AG04449 (cell line): ENCODE data around the gene FGFBP1.

Source experiments
- CTCF ChIA-PET: fragments of 350-600 bp; formaldehyde crosslinking; extraction: SDS; loops from one replicate; lab custom pipeline; 2021; ENCODE audit warnings: antibody characterized with exemption; lab: Yijun Ruan, JAX
- POLR2A ChIA-PET: fragments of 400-600, 350-600 bp; formaldehyde crosslinking; extraction: SDS; loops from one replicate; lab custom pipeline; 2020; ENCODE audit warnings: antibody characterized with exemption, inconsistent platforms; lab: Yijun Ruan, JAX
- DNase-seq: peaks from one replicate; pipeline ENCODE4 v3.0.0-alpha.2; 2010; ENCODE audit warnings: low read depth, low spot score
- H3K4me3 ChIP-seq: 2 replicates; pipeline ENCODE4 v1.5.1; 2011; ENCODE audit warnings: low read depth, mild to moderate bottlenecking, control low read depth, low read length
- TF ChIP-seq, protein P1 (sequence below): IDR thresholded peaks from one replicate; pipeline ENCODE4 v1.5.1; 2011; ENCODE audit warnings: mild to moderate bottlenecking, moderate library complexity, low read length, control low read depth, inconsistent platforms; ENCODE audit not compliant: insufficient read depth; ENCODE audit errors: missing control alignments

The FGFBP1 gene

DNA sequence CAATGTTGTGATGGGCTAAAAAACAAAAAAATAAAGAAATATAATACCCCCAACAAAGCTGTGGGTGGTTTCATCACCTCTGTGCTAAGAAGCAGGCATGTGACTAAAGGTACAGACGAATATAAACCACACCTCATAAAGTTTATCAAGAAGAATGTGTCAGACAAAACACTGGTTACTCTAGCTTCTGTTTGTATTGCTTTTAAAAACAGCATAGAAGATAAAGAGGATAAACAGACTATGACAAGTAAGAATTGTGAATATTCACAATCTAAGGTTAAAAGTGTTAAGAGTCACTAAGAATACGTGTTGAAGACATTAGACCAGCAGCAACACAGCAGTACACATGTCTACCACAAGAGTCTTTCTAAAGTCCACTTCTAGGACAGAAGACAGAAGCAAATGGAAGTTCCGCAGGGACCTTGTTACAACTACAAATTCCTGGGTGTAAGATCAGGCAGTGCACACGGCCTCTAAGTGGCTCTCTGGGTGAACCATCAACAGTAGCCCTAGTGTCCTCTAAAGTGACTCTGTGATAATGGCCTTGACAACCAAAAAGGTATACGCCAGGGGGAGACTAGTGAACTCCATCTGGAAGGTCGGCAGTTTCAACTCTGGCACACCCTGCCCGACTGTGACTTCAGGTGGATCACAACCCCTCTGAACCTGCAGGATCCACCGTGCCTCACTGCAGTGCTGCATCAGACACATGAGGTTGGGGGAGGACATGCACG lies 32.7 kb upstream of the FGFBP1 start:
- POLR2A ChIA-PET, result no interaction called here
- TF ChIP-seq, protein P1, sequence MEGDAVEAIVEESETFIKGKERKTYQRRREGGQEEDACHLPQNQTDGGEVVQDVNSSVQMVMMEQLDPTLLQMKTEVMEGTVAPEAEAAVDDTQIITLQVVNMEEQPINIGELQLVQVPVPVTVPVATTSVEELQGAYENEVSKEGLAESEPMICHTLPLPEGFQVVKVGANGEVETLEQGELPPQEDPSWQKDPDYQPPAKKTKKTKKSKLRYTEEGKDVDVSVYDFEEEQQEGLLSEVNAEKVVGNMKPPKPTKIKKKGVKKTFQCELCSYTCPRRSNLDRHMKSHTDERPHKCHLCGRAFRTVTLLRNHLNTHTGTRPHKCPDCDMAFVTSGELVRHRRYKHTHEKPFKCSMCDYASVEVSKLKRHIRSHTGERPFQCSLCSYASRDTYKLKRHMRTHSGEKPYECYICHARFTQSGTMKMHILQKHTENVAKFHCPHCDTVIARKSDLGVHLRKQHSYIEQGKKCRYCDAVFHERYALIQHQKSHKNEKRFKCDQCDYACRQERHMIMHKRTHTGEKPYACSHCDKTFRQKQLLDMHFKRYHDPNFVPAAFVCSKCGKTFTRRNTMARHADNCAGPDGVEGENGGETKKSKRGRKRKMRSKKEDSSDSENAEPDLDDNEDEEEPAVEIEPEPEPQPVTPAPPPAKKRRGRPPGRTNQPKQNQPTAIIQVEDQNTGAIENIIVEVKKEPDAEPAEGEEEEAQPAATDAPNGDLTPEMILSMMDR, result no peak
- DNase-seq, result no peak
- no peak overlapping the region for H3K4me3 ChIP-seq
- CTCF ChIA-PET, result interaction anchor here (0.6 to 2.5 kb wide), 4 partner anchors 9 to 30 kb away, joined by 3 to 11 read pairs (median 6); partner anchors contain the start of gene FGFBP2

DNA sequence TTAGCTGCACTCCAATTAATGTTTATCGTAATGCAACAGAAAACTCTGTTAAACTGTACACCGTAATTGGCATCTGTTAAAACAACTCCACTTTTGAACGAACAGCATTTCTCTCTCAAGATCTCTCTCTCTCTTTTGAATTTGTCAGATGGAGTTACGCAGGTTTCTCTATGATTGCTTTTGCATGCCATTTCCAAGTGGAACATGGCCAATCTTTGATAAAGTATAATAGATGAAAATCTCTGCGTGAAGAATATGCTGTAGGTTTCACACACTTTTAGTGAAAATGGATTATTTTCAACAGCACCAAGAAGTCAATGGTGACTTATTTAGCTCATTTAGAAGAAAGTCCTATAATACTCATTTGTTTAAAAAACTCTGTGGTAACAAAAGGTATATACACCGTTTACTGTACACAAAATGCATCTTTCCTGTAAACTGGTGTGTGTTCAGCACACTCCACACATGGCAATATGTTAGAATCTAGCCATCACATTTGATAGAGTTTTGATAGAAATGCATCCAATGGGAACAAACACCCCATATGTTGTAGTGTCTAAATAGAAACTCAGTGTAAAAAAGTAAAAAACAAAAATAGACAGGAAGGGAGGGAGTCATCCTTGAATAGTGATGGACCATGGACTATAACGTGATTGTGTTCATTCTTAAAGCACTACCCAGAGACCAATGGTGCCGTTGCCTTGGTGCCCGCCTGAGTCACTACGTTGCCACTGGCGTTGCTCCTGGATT lies 30.2 kb upstream of the FGFBP1 start:
- ChIA-PET CTCF (interaction anchor here (1.0 to 2.0 kb wide), 2 partner anchors 12 to 33 kb away, joined by 4 to 6 read pairs; no protein-coding TSS in a partner anchor), POLR2A (no interaction called here)
- H3K4me3 ChIP-seq, result no peak overlapping the region
- TF ChIP-seq, protein P1, result no peak
- no peak for DNase-seq

DNA sequence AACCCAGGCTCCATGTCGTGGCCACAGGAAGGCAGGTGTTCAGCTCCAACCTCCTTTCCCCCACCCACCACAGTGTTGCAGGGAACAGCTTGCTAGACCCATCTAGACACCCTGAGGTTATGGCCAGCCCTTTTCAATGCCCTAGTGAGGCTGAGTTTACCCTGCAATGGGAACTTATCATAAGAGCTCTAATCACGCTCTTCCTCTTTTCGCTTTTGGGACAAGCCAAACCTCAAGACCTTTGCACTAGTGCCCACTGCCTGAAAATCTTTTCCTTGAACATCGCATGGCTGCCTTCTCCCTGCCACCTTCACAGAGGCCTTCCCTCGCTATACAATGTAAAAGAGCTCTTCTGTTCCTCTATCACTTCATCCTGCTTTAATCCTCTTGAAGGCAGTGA lies 26.8 kb upstream of the FGFBP1 start:
- POLR2A ChIA-PET, result no interaction called here
- CTCF ChIA-PET, result interaction anchor here (0.7 to 5.6 kb wide), 7 partner anchors 10 to 302 kb away, joined by 3 to 96 read pairs (median 4); no protein-coding TSS in a partner anchor
- no peak for DNase-seq
- H3K4me3 ChIP-seq, result no peak overlapping the region
- TF ChIP-seq, protein P1, result no peak

DNA sequence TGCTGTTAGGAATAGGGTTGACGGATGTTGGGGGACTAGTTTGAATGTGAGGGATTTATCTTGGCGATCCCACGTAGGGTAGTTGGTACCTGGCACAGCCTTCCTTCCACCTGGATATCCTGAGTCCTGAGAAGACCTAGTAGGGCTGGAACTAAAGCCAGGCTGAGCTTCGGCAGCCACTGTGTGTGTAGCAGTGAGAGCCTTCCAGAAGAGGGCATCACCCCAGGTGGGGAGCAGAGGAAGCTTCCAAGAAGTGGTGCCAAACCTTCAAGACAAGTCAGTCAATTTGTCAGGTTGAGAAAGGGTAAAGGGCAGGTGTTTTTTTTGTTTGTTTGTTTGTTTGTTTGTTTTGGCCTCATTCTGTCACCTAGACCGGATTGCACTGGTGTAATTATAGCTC lies 25.6 kb upstream of the FGFBP1 start:
- no peak for DNase-seq
- CTCF ChIA-PET, result interaction anchor here (1.0 to 5.6 kb wide), 9 partner anchors 9 to 303 kb away, joined by 3 to 96 read pairs (median 10); no protein-coding TSS in a partner anchor
- H3K4me3 ChIP-seq, result no peak overlapping the region
- TF ChIP-seq, protein P1, result peak; percentile 1
- POLR2A ChIA-PET, result no interaction called here

DNA sequence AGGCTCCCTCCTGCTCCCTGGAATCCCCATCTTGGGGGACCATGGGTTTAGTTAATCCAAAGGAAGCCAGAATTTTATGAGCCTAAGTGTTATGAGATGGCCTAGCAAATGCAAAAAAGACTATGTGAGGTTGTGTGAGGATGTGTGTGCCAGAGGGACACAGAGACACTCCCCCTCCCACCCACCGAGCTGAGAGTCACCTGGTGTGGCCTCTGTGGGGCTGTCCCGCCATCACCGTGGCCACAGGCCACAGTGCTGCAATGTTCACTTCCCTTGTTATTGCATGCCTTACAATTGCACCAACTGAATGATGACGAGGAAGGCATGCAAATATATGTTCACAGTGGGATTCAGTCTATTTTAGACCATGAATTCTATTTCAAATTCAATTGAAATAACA lies 25.0 kb upstream of the FGFBP1 start:
- CTCF ChIA-PET, result interaction anchor here (1.0 to 5.6 kb wide), 11 partner anchors 8 to 303 kb away, joined by 3 to 96 read pairs (median 11); no protein-coding TSS in a partner anchor

More for the DNA sequence above, 25.0 kb upstream of the FGFBP1 start:
- H3K4me3 ChIP-seq, result no peak overlapping the region
- DNase-seq, result no peak
- TF ChIP-seq, protein P1, result no peak
- POLR2A ChIA-PET, result no interaction called here
